Peyer's patch (tissue), 4 donors: Measurements from ENCODE around the gene BTBD17.

Experiments used
- POLR2A ChIP-seq, 2 donors: fragments of 450-650 bp; IDR thresholded peaks; one replicate each; pipeline ENCODE4 v1.5.1; 2017; ENCODE audit warnings: antibody characterized with exemption in 2 of 2, mild to moderate bottlenecking in 2 of 2, moderate library complexity in 2 of 2
- TF ChIP-seq, protein P1 (sequence below), 6 experiments: fragments of 450-650 bp in 4 of 6; fragments of 200-600 bp in 2 of 6; sonication (generic) in 1 of 6; IDR thresholded peaks; one replicate each; pipeline ENCODE4 v1.5.1; 2017 to 2019; ENCODE audit warnings: antibody characterized with exemption in 6 of 6, mild to moderate bottlenecking in 3 of 6, moderate library complexity in 1 of 6

DNA sequence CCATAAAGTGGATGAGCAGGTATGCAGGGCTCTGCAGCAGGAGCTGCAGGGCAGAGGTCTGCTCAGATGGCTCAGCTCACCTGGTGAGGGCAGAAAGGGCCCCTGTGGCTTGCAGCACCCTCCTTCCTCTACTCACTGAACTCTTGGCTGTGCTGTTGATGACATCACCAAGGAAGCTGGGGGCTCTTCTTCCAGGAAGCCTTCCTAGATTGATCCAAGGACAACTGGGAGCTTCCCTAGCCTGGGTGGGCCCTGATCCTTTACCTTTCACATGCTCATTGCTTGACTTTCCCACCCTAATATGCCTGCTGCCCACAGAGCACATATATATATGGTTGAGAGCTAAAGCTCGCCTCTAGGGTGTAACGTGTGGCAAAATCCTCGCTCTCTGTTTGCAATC is 33.2 kb downstream of the BTBD17 start:
- TF ChIP-seq, protein P1, sequence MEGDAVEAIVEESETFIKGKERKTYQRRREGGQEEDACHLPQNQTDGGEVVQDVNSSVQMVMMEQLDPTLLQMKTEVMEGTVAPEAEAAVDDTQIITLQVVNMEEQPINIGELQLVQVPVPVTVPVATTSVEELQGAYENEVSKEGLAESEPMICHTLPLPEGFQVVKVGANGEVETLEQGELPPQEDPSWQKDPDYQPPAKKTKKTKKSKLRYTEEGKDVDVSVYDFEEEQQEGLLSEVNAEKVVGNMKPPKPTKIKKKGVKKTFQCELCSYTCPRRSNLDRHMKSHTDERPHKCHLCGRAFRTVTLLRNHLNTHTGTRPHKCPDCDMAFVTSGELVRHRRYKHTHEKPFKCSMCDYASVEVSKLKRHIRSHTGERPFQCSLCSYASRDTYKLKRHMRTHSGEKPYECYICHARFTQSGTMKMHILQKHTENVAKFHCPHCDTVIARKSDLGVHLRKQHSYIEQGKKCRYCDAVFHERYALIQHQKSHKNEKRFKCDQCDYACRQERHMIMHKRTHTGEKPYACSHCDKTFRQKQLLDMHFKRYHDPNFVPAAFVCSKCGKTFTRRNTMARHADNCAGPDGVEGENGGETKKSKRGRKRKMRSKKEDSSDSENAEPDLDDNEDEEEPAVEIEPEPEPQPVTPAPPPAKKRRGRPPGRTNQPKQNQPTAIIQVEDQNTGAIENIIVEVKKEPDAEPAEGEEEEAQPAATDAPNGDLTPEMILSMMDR (IDR thresholded peaks at IDR 0.05) = no peak
- no peak for TF ChIP-seq POLR2A (IDR thresholded peaks at IDR 0.05)
